ENCODE data around the gene PHETA2.
"Not testable (repeated sequence)": the region's sequence is repeated elsewhere in the genome, so short reads cannot be mapped to it uniquely, and the experiment has no call there.

Gene PHETA2

GRCh38 chr22:42116848-42117424 lies 42.9 kb downstream of the PHETA2 start:
- TF ChIP-seq POLR2A (IDR thresholded peaks at IDR 0.05; ENCODE audit: extremely low read depth, insufficient read length) (no peak), MAX (IDR thresholded peaks at IDR 0.05; ENCODE audit: low read depth, low read length) (no peak), CTCF (IDR thresholded peaks at IDR 0.05; ENCODE audit: low read depth, low read length) (peak; percentile 26), MYC (IDR thresholded peaks at IDR 0.05; ENCODE audit: low read depth, low read length) (no peak)
- DNase-seq (ENCODE audit: low read depth), result no peak

GRCh38 chr22:42120231-42121021 lies 46.4 kb downstream of the PHETA2 start:
- TF ChIP-seq MAX (IDR thresholded peaks at IDR 0.05; ENCODE audit: low read depth, low read length), result peak; percentile 41; the same call in 1 of the 2 replicates
- peak; percentile 38 for DNase-seq (ENCODE audit: low read depth)
- not testable (repeated sequence) for H3K4me3 ChIP-seq (ENCODE audit: low read depth, low read length)

More at GRCh38 chr22:42116848-42117424, 42.9 kb downstream of the PHETA2 start:
- H3K4me3 ChIP-seq (ENCODE audit: low read depth, low read length), result no peak overlapping the region

- DNase-seq (ENCODE audit: low read depth); H3K4me3 ChIP-seq (ENCODE audit: low read depth, low read length): not testable (repeated sequence)
Measured at GRCh38 chr22:42123529-42123928, 49.5 kb downstream of the PHETA2 start.

GRCh38 chr22:42127606-42128005 lies 53.6 kb downstream of the PHETA2 start:
- TF ChIP-seq MAX (IDR thresholded peaks at IDR 0.05; ENCODE audit: low read depth, low read length), result no peak
- TF ChIP-seq CTCF (IDR thresholded peaks at IDR 0.05; ENCODE audit: low read depth, low read length), result no peak
- no peak for TF ChIP-seq MYC (IDR thresholded peaks at IDR 0.05; ENCODE audit: low read depth, low read length)
- TF ChIP-seq POLR2A (IDR thresholded peaks at IDR 0.05; ENCODE audit: extremely low read depth, insufficient read length), result no peak
- DNase-seq (ENCODE audit: low read depth), result no peak
- H3K4me3 ChIP-seq (ENCODE audit: low read depth, low read length), result no peak overlapping the region

GRCh38 chr22:42128007-42128406 lies 54.0 kb downstream of the PHETA2 start:
- not testable (repeated sequence) for H3K4me3 ChIP-seq (ENCODE audit: low read depth, low read length); DNase-seq (ENCODE audit: low read depth)
